ENCODE results near the gene PLA2G5. TPM values are rescaled to one million over a fixed set of nuclear protein-coding genes. Genes with fewer than 3 reads are reported as not detected.

PLA2G5 gene
- total RNA-seq, 2 experiments from 2014 or later = not detected

- DNase-seq (no peak), ATAC-seq (no peak)
- CTCF ChIA-PET = no interaction called here
- Mint-ChIP-seq H3K9me3 (ENCODE audit: low read depth) (no peaks in the 10 kb centered on the region), H3K4me3 (no peak overlapping the region), H3K27me3 (peaks cover 39% of the 10 kb centered on the region), H3K27ac (no peak overlapping the region), H3K36me3 (no peaks in the 10 kb centered on the region), H3K4me1 (no peaks in the 10 kb centered on the region)
These were observed 4.2 kb downstream of the PLA2G5 start for GRCh38 chr1:20074055-20074724.

- no peak overlapping the region for H3K4me3 Mint-ChIP-seq
- H3K9me3 Mint-ChIP-seq (ENCODE audit: low read depth) = no peaks in the 10 kb centered on the region
- DNase-seq = no peak
- ATAC-seq = no peak
- H3K27me3 Mint-ChIP-seq = peaks cover 43% of the 10 kb centered on the region
- H3K27ac Mint-ChIP-seq = no peak overlapping the region
- CTCF ChIA-PET = no interaction called here
- H3K36me3 Mint-ChIP-seq = no peaks in the 10 kb centered on the region
- peaks cover under 1% of the 10 kb centered on the region for H3K4me1 Mint-ChIP-seq
These were observed 4.8 kb downstream of the PLA2G5 start for GRCh38 chr1:20074725-20075171.

DNA sequence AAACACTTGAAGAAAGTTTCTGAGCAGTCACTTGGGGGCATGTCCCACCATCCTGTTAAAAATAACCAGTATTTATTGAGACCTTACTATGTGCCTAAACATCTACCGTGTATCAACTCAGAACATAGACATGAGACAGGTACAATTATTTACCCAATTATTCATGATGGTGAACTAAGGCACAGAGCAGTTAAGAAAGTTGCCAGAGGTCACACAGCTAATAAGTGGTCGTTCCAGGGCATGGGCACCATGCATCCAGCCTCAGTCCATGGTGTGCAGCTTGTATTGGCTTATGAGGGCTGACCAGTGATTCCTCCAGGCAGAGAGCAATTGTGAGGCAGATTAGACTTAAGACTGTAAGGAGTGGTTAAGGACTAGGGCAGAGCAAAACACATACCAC is 5.4 kb downstream of the PLA2G5 start:
- CTCF ChIA-PET = interaction anchor here (0.7 kb wide), 1 partner anchor 787 kb away, joined by 3 read pairs; the partner anchor contains the start of gene AKR7A3
- no peak overlapping the region for H3K27ac Mint-ChIP-seq
- H3K4me1 Mint-ChIP-seq = peaks cover 2% of the 10 kb centered on the region

DNA sequence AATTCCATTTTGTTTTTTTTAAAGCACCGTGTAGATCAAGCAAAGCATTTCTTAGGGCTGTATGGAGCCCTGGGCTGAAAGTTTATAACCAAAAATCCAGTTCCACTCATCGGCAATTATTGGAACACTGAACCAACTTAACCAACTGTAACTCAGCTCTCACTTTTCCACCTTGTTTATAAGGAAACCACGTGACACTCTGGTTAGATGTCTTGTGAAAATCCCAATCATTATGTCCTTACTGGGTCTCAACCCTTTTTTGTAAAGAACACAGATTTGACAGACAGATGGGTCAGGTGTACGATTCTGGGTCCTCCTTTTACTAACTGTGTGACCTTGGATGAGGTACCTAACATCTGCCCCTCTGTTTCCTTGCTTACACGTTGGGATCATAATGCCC is 6.2 kb downstream of the PLA2G5 start:
- peaks cover 11% of the 10 kb centered on the region for H3K4me1 Mint-ChIP-seq
- CTCF ChIA-PET = no interaction called here
- no peaks in the 10 kb centered on the region for H3K9me3 Mint-ChIP-seq (ENCODE audit: low read depth)
- no peaks in the 10 kb centered on the region for H3K36me3 Mint-ChIP-seq
- no peak overlapping the region for H3K4me3 Mint-ChIP-seq
- ATAC-seq = no peak
- H3K27me3 Mint-ChIP-seq = peaks cover 51% of the 10 kb centered on the region
- H3K27ac Mint-ChIP-seq = no peak overlapping the region
- DNase-seq = no peak

More for the DNA sequence above, 5.4 kb downstream of the PLA2G5 start:
- Mint-ChIP-seq H3K27me3 (peaks cover 44% of the 10 kb centered on the region), H3K4me3 (no peak overlapping the region), H3K9me3 (ENCODE audit: low read depth) (no peaks in the 10 kb centered on the region), H3K36me3 (no peaks in the 10 kb centered on the region)
- DNase-seq (no peak), ATAC-seq (no peak)

DNA sequence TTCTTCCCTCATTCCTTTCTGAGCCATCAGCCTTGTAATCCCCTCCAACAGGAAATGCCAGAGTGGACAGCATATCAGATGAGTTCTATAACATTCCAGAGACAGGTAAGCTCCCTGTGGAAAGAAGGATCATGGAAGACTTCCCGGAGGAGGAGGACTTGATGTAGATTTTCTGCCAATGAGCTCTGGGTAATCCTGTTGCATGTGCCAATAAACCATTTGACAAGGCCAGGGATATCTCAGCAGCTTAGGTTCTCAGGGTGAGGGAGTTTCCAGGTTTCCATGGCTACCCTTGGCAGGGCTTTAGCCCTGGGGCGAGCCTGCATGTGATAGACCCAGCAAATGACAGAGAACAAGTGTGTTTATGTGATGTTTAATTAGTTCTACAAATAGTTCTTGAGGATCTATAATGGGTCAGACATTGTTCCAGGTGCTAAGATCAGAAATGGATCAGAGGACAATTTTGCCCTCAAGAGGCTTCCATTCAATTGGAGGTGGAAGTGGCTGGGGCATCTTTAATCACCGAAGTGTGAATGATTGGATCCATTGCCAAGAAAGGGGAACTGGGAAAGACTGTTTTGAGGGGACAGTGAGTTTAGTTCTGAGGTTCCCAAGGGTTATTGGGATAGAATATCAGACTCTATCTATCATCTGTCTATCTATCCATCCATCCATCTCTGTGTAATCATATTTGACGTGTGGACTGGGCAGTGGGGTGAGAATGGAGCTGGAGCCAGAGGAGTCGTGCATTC is 6.9 kb downstream of the PLA2G5 start:
- Mint-ChIP-seq H3K9me3 (ENCODE audit: low read depth) (no peaks in the 10 kb centered on the region), H3K27ac (no peak overlapping the region), H3K36me3 (no peaks in the 10 kb centered on the region), H3K27me3 (peaks cover 56% of the 10 kb centered on the region), H3K4me3 (no peak overlapping the region), H3K4me1 (peaks cover 16% of the 10 kb centered on the region)
- DNase-seq = no peak
- no peak for ATAC-seq
- CTCF ChIA-PET = no interaction called here

- Mint-ChIP-seq H3K4me3 (no peak overlapping the region), H3K36me3 (no peaks in the 10 kb centered on the region), H3K9me3 (ENCODE audit: low read depth) (no peaks in the 10 kb centered on the region), H3K27me3 (peaks cover 69% of the 10 kb centered on the region), H3K27ac (no peak overlapping the region), H3K4me1 (peaks cover 18% of the 10 kb centered on the region)
- no peak for ATAC-seq
- CTCF ChIA-PET = no interaction called here
- no peak for DNase-seq
These were observed 8.2 kb downstream of the PLA2G5 start for GRCh38 chr1:20078171-20078651.

- Mint-ChIP-seq H3K27ac (no peak overlapping the region), H3K4me3 (no peak overlapping the region), H3K4me1 (peaks cover 18% of the 10 kb centered on the region), H3K9me3 (ENCODE audit: low read depth) (no peaks in the 10 kb centered on the region), H3K27me3 (peaks cover 72% of the 10 kb centered on the region), H3K36me3 (no peaks in the 10 kb centered on the region)
- DNase-seq (no peak), ATAC-seq (no peak)
- CTCF ChIA-PET = interaction anchor here (0.7 kb wide), 1 partner anchor 128 kb away, joined by 4 read pairs; no protein-coding TSS in a partner anchor
These were observed 8.7 kb downstream of the PLA2G5 start for GRCh38 chr1:20078711-20079110.

DNA sequence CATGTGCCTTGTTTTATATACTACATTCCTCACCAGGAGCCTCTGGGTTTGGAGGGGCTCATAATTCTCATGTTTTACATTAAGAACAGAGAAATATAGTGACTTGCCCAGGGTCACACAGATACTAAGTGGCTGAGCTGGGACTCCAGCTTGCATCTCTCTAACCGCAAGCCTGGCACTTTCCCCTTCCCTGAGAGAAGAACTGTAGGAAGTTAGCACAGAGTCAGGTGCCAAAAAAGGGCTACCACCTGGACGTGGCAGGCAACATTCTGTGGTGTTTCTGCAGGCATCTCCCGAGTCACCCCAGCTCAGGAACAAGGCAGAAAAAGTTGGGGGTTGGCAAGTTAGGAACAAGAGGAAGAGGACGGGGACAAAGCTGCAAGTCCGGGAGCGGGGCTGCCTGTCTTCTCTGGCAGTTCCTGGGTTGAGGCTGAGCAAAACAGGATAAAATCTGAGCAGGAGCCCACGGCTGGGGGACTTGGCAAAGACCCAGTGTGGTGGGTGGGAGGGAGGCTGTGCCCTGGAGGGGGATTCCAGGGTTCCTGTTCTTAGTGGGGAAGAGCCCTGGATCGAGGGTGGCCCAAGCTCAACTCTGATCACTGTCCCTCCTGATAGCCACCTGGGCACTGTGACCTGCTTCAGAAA is 9.8 kb downstream of the PLA2G5 start:
- ATAC-seq (no peak), DNase-seq (no peak)
- peaks cover 78% of the 10 kb centered on the region for H3K27me3 Mint-ChIP-seq
- CTCF ChIA-PET = no interaction called here
- no peak overlapping the region for H3K4me3 Mint-ChIP-seq
- H3K36me3 Mint-ChIP-seq = no peaks in the 10 kb centered on the region
- H3K9me3 Mint-ChIP-seq (ENCODE audit: low read depth) = no peaks in the 10 kb centered on the region
- peaks cover 18% of the 10 kb centered on the region for H3K4me1 Mint-ChIP-seq
- no peak overlapping the region for H3K27ac Mint-ChIP-seq

GRCh38 chr1:20080441-20081352 is 10.7 kb downstream of the PLA2G5 start:
- H3K4me1 Mint-ChIP-seq = peaks cover 18% of the 10 kb centered on the region
- CTCF ChIA-PET = interaction anchor here (1.0 kb wide), 1 partner anchor 106 kb away, joined by 3 read pairs; no protein-coding TSS in a partner anchor
- no peak overlapping the region for H3K4me3 Mint-ChIP-seq
- H3K27ac Mint-ChIP-seq = no peak overlapping the region
- ATAC-seq (peak; percentile 84), DNase-seq (peak; percentile 64)
- peaks cover 76% of the 10 kb centered on the region for H3K27me3 Mint-ChIP-seq
- no peaks in the 10 kb centered on the region for H3K9me3 Mint-ChIP-seq (ENCODE audit: low read depth)
- H3K36me3 Mint-ChIP-seq = no peaks in the 10 kb centered on the region

DNA sequence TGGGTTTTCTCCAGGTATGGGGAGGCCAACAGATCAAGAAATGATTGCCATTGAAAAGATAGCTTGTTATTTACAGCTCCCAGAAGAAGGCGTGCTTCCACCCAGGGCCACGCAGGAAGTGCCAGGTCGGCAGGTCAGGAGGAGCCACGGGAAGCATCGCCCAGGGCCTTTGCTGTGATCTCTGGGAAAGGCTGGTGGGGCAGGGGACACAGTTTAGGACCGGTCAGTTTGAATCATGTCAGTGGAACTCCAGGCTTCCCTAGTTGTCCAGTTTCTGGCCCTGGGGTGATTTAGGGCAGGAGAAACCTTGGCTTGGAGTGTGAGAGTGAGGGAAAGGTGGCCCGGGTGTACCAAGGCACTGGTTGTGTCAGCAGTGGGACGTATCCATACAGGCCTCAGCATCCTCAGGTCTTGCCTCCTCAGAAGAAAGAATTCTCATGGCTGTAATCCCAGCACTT is 11.4 kb downstream of the PLA2G5 start:
- CTCF ChIA-PET = interaction anchor here (1.0 kb wide), 1 partner anchor 106 kb away, joined by 3 read pairs; no protein-coding TSS in a partner anchor
- DNase-seq (no peak), ATAC-seq (no peak)
- H3K4me3 Mint-ChIP-seq = no peak overlapping the region
- H3K27me3 Mint-ChIP-seq = peaks cover 71% of the 10 kb centered on the region
- no peaks in the 10 kb centered on the region for H3K9me3 Mint-ChIP-seq (ENCODE audit: low read depth)
- H3K27ac Mint-ChIP-seq = no peak overlapping the region
- peaks cover 18% of the 10 kb centered on the region for H3K4me1 Mint-ChIP-seq
- H3K36me3 Mint-ChIP-seq = no peaks in the 10 kb centered on the region

- no peaks in the 10 kb centered on the region for H3K9me3 Mint-ChIP-seq (ENCODE audit: low read depth)
- no peak for ATAC-seq
- H3K27ac Mint-ChIP-seq = no peak overlapping the region
- DNase-seq = no peak
- peaks cover 18% of the 10 kb centered on the region for H3K4me1 Mint-ChIP-seq
- H3K4me3 Mint-ChIP-seq = no peak overlapping the region
- no peaks in the 10 kb centered on the region for H3K36me3 Mint-ChIP-seq
- H3K27me3 Mint-ChIP-seq = peaks cover 58% of the 10 kb centered on the region
- CTCF ChIA-PET = no interaction called here
These were observed 12.8 kb downstream of the PLA2G5 start for GRCh38 chr1:20082772-20083171.

GRCh38 chr1:20083178-20083944 is 13.4 kb downstream of the PLA2G5 start:
- no peak for DNase-seq
- Mint-ChIP-seq H3K4me3 (no peak overlapping the region), H3K9me3 (ENCODE audit: low read depth) (no peaks in the 10 kb centered on the region), H3K4me1 (peaks cover 18% of the 10 kb centered on the region), H3K36me3 (no peaks in the 10 kb centered on the region), H3K27ac (no peak overlapping the region), H3K27me3 (peaks cover 52% of the 10 kb centered on the region)
- CTCF ChIA-PET = no interaction called here
- ATAC-seq = no peak
